K562 (cell line): ENCODE results near the gene AADAC.

Experiments
- BRCA1 ChIP-seq, 2 experiments: fragments of 450-650 bp in 1 of 2; sonication (generic) in 1 of 2; formaldehyde crosslinking in 1 of 2; IDR thresholded peaks; 2 replicates each; pipeline versions ENCODE4 v1.5.0 to v1.6.1; 2017 to 2020; ENCODE audit warnings: mild to moderate bottlenecking in 1 of 2, missing genetic modification reagents in 1 of 2
- CTCF ChIP-seq, 3 experiments: IDR thresholded peaks in 2 of 3; conservative IDR thresholded peaks in 1 of 3; 2 replicates each; pipeline ENCODE4 v1.5.1; 2011 to 2012; ENCODE audit warnings: low read length in 3 of 3, mild to moderate bottlenecking in 3 of 3, control low read depth in 2 of 3, improper control_type of control experiment in 1 of 3, inconsistent platforms in 1 of 3, low read depth in 1 of 3, mixed read lengths in 1 of 3, moderate library complexity in 1 of 3; ENCODE audit not compliant: insufficient read depth in 2 of 3
- USF2 ChIP-seq: sonication (generic); formaldehyde crosslinking; IDR thresholded peaks from 2 replicates; pipeline ENCODE4 v1.5.0; 2020; ENCODE audit warnings: missing genetic modification reagents
- ZNF707 ChIP-seq: fragments of 250-450 bp; sonication (Bioruptor Pico); conservative IDR thresholded peaks from 2 replicates; pipeline ENCODE4 v1.8.0; 2022; ENCODE audit warnings: inconsistent platforms, mild to moderate bottlenecking, moderate library complexity
- TF ChIP-seq, protein P1 (sequence below), 2 experiments: fragments of 450-650 bp in 1 of 2; sonication (generic) in 1 of 2; formaldehyde crosslinking in 1 of 2; IDR thresholded peaks in 1 of 2; conservative IDR thresholded peaks in 1 of 2; 2 replicates each; pipeline versions ENCODE4 v1.6.1 to v1.8.1; 2016 to 2023; ENCODE audit warnings: mild to moderate bottlenecking in 2 of 2, moderate library complexity in 2 of 2, inconsistent platforms in 1 of 2, missing genetic modification reagents in 1 of 2

GRCh38 chr3:151789853-151790463 lies 24.0 kb upstream of the AADAC start:
- TF ChIP-seq, protein P1, sequence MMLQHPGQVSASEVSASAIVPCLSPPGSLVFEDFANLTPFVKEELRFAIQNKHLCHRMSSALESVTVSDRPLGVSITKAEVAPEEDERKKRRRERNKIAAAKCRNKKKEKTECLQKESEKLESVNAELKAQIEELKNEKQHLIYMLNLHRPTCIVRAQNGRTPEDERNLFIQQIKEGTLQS (IDR thresholded peaks at IDR 0.05) = no peak
- TF ChIP-seq, protein P1 (CRISPR knock-in tag; conservative IDR thresholded peaks at IDR 0.05) = no peak
- TF ChIP-seq BRCA1 (IDR thresholded peaks at IDR 0.05) (no peak), BRCA1 (CRISPR knock-in tag; IDR thresholded peaks at IDR 0.05) (no peak), USF2 (CRISPR knock-in tag) (no peak), CTCF (IDR thresholded peaks at IDR 0.05 in 2 of 3, conservative IDR thresholded peaks at IDR 0.05 in 1 of 3; ENCODE audit: insufficient read depth in 2 of 3, low read depth in 1 of 3, low read length in 3 of 3) (no peak), ZNF707 (no peak)
